ENCODE measurements around the gene TUBA4A.
"Not testable (repeated sequence)": the region's sequence is repeated elsewhere in the genome, so short reads cannot be mapped to it uniquely, and the experiment has no call there.

TUBA4A gene

DNA sequence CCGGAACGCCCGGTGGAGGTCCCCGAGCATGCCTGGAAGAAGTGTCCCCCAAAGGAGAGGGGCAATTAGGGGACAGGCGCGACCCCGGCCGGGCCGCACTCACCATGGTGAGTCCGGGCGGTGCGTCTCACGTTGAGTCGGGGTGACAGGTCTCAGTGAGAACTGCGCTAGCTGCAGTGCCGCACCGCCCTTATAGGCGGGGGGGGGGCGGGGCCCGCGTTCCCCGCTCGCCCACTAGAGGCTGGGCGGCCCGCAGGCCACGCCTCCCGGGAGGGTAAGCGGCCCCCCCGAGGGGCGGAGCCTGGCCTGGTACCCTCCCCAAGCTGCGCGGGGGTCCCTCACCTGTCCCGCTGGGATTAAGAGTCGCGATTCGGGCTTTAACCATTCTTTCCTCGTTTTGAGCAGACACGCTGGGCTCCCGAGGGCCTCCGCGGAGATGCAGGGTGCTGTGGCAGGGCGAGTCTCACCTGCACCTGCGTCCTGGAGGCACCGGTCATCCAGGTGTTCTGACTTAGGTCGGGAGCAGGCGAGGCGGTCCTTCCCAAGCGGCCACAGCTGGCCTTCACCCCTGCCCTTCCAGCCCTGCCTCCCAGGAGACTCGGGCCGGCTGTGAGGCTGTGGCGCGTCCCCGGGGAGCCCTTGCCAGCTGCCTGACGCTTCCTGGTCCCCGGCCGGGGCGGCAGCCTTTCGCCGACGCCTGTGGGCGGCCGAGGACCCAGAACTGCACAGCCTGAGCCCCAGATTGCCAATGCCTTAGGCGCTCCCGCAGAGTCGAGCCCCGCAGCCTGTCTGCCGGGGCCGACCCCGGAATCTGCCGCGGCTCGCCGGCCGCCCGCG lies at the start of gene TUBA4A:
TSS of gene TUBA4A (minus strand) at position 166 of the 837 bp plus-strand sequence. CDS start at position 106, 60 bp downstream.
- peak; percentile 78 for DNase-seq

DNA sequence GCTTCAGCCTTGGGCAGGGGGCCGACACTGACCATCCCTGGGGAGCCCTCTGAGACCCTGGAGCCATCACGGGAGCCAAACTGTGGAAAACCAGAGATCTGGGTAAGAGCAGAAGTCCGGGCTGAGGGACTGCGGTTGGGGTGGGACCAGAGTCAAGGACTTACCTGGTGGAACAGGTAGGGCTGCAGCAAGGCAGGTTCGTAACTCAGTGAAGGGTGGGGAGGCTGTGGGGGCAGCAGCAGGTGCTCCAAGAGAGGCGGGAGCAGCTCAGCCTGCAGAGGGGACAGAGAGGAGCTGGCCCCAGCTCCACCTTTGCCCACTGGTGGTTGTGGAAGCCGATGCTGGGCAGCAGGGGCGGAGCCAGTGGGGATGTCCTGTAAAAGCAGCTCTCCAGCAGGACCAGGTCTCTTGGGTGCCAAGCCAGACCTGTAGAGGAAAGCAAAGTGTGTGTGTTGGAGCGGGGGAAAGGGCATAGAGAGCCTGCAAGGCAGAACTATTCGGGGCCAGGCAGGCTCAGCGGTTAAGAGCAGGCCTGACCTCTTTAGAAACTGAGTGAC lies 48.8 kb upstream of the TUBA4A start:
- DNase-seq: no peak

DNA sequence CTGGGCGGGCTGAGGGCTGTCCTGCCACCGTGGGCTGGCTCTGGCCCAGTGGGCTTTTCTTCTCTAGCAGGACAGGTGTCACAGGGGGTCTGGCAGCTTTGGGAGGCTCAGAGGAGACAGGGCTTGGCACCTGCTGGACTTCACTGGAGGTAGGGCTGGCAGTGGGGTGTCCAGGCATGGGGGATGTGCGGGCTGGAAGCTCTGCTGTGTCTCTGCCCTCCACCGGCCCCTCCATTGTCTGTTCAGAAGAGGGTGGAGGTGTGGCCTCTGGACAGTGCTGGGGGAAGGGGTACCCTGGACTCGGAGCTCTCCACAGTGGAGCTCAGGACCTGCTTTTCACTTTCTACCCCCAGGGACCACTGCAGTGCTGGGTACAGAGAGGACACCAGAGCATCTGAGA lies 46.3 kb upstream of the TUBA4A start:
- no peak for DNase-seq

DNA sequence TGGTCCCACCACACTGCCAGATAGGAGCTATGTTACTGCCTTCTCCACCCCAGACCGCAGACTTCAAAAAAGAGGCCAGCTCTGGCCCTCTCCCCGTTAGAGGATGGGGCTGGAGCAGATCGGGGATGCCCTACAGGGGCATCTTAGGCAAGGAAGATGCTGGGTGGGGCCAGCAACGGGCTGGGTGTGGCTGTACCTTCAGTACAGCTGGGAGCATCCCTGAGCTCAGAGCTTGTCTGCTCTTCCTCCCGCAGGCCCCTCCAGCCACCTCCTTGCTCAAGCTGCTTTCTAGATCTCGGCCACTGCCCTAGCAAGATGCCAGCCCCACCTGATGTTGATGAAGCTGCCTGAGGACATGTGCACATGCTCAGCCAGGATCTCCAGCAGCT lies 45.6 kb upstream of the TUBA4A start:
- DNase-seq: no peak

DNA sequence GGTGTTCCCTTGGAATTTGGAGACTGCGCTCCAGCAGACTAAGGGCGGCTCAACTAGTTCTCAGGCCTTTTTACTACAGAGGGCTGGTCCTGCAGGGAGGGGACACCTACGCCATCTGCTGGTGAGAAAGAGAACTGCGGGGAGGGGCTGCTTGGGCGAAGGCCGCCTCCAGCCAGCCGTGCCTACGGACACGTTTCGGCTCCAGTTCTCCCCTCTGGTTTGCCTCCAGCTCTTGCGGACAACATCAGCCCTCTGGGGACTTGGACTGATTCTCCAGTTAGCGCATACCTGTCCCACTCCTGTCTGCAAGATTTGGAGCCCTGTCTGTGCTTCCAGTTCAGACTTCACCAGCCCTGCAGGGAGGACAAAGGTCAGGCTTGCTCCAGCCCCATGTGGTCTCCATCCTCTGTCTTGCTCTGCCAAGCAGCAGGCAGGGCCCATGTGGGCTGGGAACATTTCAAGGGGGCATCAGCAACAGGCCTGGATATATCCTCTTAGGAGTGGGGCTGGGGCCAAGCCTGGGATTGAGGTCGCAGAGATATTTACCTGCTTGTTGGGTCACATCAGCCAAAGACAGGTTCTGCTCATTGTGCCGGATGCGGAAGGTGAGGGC lies 45.1 kb upstream of the TUBA4A start:
- DNase-seq: peak; percentile 51

DNA sequence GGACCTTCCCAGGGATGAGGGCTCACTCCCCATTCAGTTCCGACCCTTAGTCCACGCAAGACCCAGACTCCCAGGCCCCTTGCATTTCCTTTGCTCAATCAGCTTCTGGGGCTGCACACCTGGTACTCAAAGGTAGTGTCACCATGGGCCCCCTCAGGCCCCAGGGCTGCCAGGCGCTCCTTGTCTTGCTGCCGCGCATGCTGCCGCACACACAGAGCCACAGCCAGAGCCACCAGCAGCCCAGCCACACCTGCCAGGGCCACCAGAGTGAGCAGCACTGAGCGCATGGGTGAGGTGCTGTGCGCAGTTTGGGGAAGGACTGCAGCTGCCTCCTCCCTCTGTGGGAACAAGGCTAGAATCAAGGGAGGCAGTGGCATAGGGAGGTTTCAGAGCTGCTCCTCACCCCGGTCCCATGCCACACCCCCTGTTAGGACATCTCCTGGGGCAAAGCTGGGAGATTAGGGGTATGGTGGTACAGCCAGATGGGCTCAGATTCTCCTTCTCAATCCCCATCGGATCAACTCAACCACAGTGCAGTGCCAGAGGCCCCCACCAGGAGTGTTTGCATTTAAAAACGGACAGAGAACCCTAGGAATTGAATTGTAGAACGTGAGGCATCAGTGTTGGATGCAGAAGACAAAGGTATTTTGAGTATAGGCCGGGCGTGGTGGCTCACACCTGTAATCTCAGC lies 44.2 kb upstream of the TUBA4A start:
- no peak for DNase-seq

DNA sequence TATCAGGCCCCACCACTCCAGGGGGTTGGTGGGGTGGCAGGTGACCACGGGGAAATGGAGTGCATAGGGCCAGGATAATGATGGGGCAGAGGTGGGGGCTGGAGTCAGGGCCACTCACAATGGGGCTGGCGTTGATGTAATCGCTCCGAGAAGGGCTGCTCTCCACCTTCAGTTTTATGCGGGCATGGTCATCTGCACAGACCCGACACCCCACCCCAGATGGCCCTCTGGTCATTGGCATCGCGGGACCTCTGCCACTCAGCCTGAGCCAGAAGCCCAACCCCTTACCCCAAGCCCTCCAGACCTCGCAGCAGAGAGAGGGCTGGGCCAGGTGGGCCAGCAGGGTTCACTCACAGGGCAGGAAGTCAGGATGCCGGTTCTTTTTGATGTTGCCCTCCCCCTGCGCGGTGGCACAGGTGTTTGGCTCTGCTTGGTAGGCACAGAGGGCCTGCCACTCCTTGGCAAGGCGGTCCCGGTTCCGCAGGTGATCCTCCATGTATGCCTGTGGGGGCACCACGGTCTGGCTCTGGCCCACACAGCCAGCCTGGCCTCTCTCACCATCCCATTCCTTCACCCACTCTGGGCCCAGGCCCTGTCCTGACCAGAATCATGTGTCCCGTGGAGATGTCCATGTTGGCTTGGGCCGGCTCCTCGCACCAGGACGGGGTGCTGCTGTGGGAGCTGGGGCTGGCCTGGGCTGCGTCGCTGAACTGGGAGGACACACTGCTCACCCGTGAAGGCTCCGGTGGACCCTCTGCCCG lies 43.1 kb upstream of the TUBA4A start:
- DNase-seq: no peak

DNA sequence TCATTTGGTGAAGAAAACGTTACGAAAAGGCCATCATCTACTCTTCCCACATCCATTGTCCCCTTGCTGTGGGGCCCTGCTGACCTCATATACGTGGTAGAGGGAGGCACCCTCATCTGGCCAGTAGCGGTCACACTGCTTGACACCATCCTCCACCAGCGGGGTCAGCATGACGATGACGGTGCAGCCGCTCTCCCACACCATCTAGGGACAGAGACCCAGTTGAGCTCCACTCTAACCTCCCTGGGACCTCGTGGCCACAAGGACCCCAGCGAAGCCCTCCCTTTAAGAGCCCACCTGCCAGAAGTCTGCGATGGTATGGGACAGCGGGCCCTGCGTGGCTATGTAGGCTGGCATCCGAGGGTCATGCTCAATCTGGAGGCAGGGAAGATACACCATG lies 42.4 kb upstream of the TUBA4A start:
- DNase-seq: no peak

DNA sequence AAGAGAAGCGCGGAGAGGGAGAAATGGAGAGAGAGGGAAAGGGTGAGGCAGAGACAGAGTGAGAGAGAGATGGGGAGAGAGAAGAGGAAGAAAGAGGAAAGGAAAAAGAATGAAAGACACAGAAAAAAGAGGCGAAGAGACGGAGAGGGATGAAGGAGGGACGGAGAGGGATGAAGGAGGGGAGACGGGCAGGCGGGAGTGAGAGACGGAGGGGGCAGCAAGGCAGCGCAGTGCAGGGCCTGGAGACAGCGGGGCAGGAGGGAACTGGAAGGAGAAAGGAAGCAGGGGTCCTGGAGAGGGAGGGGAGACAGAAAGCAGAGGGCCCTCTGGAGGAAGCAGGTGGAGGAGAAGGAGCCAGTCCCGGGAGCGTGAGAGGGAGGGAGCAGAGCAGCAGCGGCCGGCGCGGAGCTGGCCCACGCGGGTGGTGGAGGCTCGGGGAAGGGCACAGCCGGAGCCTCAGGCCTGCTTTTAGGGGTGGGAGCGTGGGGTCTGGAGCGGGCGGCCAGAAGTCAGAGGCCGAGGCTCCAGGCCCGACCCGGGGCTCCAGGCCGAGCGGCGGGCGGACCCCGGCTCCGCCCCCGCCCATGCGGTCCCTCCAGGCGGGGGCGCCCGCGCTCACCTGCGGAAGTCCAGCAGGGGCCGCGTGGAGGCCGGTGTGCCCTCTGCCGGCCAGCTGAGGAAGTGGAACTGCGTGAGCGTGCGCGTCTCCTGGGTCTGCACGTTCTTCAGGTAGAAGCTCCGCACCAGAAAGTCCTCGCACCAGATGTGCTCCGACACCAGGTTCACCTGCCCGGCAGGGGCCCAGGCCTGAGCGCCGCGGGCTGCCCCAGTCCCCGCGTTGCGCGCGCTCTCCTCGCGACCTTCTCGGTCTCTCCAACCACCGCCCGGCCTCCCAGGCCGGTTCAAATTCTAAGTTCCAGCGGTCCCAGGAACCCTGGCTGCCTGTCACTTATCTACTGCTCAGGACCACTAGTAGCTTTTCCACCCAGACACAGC lies 40.9 kb upstream of the TUBA4A start:
- peak; percentile 82 for DNase-seq

DNA sequence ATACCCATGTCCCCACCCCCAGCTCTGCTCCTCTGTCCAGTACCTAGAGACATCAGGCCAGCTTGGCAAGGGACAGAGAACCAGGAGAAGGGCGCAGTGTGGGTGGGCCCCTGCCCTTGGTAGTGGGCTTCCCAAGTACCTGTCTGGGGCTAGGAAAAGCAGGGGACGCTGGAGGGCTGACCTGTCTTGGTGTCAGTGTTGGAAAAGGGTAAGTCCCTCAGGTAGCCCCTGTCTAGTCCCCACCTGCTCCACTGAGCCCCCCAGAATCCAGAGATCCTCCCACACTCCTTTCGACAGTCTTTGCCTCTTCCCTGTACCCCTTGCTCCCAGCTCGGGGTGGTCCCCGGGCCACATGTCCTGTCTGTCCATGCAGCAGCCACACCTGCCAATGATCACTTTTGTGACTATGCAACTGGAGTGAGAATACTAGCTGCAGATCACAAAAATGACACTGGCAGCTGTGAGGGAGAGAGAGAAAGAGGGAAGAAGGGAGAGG lies 40.1 kb upstream of the TUBA4A start:
- DNase-seq: no peak

DNA sequence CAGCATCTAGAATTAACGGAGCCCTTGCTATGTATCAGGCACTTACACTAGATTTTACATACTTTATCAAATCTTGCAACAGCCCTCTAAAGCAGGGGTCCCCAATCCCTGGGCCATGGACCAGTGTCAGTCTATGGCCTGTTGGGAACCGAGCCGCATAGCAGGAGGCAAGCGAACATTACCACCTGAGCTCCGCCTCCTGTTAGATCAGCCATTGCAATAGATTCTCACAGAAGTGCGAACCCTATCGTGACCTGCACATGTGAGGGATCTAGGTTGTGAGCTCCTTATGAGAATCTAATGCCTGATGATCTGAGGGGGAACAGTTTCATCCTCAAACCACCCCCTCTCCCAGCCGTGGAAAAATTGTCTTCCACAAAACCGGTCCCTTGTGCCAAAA lies 38.9 kb upstream of the TUBA4A start:
- no peak for DNase-seq

DNA sequence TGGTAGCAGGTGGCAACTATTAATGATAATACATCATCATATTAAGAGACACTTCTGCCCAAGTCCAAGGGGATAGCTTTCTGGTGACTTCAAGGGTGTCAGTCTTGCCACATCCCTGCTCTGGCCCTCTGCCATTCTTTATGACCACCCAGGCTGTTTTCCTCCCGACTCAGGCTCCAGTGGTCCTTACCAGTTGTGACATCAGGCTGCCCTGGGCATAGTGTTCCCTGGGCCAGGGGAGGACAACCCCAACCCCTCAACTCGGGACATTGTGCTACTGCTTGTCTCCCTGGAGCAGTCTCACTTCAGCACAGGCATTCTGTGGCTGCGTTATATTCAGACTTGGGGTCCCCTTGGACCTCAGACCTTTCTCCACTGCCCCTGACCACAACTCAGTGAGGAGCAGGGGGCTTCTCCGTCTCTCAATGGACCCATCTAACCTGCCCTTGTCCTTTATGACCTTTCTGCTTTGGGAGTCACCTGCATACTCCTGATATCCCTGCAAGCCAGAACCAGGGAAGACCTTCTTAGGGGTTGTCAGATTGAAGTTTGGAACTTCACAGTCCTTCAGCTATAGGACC lies 38.3 kb upstream of the TUBA4A start:
- DNase-seq: no peak

DNA sequence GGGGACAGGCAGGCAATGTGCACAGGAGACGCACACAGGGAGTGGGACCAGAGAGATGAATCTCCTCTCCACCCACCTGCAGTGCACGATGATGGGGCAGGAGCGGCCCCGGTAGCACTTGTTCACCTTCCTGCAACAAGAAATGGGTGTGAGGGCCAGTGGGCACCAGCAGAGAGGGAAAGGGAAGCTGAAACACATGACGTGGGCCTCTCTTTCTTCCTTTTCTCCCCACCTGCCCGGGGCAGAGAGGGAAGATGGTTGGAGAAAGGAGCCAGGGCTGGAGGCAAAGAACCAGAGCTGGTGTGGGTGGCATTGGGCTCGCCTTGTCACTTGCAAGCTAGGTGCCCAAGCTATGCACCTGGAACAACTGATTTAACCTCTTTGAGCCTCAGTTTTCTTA lies 37.7 kb upstream of the TUBA4A start:
- no peak for DNase-seq

DNA sequence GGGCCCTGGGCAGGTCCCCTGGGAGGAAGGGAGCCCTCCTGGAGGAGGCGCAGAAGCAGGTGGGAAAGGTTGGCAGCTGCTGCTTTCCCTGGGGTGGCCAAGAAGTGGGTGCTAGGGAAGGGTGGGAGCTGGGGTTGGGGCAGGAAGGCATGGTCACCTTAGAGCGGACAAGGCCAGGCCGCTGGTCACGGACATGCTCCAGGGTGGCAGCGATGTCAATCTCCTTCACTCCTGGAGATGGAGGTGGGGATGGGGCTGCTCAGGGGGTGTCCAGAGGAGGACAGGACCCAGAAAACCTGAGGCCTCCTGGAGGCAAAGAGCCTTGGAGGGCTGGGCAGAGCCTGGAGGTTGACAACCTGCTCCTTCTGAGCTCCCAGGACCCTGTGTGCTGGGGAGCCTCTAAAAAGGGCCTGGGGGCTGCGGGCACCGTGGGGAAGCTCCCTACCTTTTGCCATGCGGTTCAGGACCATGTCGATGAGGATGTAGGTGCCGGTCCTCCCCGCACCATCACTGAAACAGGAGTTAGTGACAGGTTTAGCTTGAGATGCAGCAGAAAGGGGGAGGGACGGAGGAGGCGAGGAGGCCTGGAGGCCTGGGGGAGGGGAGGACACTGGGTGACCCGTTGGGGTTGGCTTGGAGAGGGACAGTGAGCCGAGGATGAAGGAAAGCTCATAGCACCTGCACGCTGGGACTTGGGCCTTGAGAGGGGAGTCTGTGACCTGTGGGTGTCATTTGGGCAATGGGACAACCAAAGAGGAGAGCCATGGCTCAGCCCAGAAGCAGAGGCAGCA lies 36.9 kb upstream of the TUBA4A start:
- no peak for DNase-seq

DNA sequence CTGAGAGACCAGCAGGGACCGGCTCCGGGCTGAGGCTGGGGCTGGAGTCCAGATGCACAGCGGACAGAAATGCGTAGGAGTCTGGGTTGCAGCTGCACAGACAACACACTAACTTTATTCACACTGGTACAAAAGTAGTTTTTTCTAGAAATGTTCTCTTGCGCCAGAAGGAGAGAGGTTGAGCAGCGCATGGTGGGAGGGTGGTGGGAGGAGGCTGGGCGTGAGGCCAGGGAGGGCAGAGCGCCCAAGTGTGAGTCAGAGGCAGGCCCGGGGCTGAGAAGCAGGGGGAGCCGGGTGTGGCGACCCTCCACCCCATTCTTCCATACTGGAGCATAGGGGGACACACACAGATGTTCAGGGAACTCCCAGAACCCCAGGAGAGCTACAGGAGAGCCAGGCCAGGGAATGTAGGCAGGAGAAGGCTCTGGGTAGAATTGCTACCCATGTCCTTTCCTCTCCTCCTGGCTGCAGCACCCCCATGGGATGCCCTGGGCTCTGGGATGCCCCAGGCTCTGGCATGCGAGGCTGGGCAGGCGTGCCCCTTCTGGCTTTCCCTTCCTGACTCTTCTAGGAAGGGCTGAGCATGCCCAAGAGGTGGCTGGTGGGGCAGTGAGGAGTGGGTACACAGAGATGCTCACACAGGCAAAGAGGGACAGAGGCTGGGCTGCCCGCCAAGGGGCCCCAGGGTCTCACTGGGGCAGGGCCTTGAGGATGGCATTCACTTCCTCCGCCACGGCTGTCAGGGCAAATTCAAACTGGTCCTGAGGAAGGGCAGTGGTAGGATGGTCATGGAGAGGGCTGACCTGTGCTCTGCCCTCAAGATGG lies 36.0 kb upstream of the TUBA4A start:
- DNase-seq: no peak

DNA sequence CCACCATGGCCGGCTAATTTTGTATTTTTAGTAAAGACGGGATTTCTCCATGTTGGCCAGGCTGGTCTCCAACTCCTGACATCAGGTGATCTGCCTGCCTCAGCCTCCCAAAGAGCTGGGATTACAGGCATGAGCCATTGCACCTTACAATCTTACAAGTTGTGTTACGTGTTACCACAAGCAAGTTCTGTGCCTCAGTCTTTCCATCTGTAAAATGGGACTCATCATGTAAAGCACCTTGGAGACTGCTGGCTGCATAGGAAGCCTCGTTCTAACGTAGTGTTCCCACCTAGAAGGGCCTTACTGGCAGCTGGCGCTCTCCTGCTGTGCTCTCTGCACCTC lies 35.4 kb upstream of the TUBA4A start:
- no peak for DNase-seq

DNA sequence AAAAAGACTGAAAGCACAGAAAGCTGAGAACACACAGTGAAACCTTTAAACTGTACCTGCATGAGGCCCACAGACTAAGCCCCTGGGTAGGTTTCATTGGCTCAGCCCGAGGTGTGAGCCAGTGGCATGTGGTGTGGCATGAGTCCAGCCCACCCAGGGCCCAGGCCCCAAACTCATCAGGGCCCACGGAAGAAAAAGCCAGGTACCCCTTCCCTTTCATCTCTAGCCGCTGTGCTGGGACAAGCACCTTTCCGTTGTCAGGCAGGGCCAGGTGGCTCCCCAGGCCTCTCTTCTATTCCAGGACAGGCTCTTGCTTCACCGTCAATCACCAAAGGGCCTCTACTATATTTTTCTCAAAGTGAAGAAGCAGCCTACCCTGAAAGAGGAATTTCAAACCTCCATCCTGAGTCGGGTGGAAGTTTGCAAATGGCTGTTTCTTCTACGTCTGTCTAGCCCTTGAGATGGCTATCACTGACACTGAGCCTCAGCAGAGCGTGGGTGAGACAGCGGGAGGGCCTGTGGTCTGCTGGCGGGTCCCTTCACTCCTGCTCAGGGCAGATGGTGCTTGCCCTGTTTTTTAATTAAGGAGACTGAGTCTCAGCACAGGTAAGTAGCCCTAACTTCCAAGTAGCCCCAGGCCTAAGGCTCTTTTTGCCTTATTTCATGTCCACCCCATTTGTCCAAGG lies 34.0 kb upstream of the TUBA4A start:
- DNase-seq: no peak

DNA sequence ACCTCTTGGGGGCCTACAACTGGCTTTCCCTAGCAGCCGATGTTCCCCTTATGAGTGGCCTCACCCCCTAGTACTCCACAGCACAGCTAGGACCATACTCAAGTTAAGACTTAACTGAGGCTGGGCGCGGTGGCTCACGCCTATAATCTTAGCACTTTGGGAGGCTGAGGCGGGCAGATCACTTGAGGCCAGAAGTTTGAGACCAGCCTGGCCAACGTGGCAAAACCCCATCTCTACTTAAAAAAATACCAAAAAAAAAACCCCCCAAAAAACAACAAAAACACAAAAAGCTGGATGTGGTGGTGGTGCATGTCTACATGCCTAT lies 33.4 kb upstream of the TUBA4A start:
- not testable (repeated sequence) for DNase-seq

Data from GDM1 (cell line).